ENCODE results near the gene PRDM8.

Gene PRDM8

DNA sequence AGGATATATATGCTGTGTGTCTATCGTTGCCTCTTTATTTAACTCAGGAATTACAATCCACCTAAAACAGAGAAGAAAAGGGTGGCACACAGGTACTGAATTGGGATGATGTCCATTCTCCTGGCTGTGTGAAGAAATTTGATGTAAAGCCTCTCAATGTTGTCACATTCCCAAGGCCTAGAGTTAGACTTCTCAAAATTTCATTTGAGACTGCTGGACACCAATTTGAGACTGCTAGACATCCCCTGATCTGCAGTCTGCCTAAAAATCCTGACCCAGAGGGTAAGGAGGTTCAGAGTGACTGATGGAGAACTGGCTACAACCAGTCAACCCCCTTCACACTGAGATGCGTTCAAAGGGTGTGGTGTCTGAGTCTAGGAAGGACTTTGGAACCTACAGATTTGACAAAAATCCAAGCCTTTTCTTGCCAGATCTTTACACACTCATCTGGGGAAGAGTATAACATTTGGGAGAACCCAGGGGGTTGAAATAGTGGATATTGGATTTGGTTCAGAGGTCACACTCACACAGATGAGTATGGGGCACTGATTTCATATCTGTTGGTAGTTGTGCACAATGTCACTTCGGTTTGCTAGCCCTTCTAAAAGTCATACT lies 4.9 kb upstream of the PRDM8 start:
- Histone ChIP-seq H3K4me3 (ENCODE audit: low read depth, low read length) (no peak overlapping the region), H3K36me3 (ENCODE audit: control insufficient read depth in 2 of 2, insufficient read depth in 1 of 2, low read length in 2 of 2) (no peaks in the 10 kb centered on the region), H3K4me1 (ENCODE audit: control insufficient read depth, insufficient read depth, low read length) (peaks cover 4% of the 10 kb centered on the region; the same call in 1 of the 2 replicates), H3K9me3 (ENCODE audit: control insufficient read depth, insufficient read depth, low read depth, low read length) (no peaks in the 10 kb centered on the region), H3K27ac (ENCODE audit: extremely low read depth, low read depth, low read length) (no peak overlapping the region)
- POLR2A ChIA-PET: no interaction called here
- CTCF ChIA-PET: no interaction called here
- no peak for TF ChIP-seq ZNF121 (tag by site-specific recombination; IDR thresholded peaks at IDR 0.05)
- no peak for TF ChIP-seq ZNF354C (tag by site-specific recombination; IDR thresholded peaks at IDR 0.05; ENCODE audit: borderline replicate concordance, low read depth)
- TF ChIP-seq ZNF48 (tag by site-specific recombination; IDR thresholded peaks at IDR 0.05): no peak
- no peak for TF ChIP-seq ZNF548 (tag by site-specific recombination; IDR thresholded peaks at IDR 0.05)
- TF ChIP-seq ZNF174 (tag by site-specific recombination; IDR thresholded peaks at IDR 0.05): no peak
- no peak for TF ChIP-seq ZNF747 (tag by site-specific recombination; IDR thresholded peaks at IDR 0.05)
- TF ChIP-seq ZNF707 (tag by site-specific recombination; IDR thresholded peaks at IDR 0.05): no peak
- TF ChIP-seq ZNF157 (tag by site-specific recombination; IDR thresholded peaks at IDR 0.05): no peak
- TF ChIP-seq ZNF112 (tag by site-specific recombination; IDR thresholded peaks at IDR 0.05): no peak

DNA sequence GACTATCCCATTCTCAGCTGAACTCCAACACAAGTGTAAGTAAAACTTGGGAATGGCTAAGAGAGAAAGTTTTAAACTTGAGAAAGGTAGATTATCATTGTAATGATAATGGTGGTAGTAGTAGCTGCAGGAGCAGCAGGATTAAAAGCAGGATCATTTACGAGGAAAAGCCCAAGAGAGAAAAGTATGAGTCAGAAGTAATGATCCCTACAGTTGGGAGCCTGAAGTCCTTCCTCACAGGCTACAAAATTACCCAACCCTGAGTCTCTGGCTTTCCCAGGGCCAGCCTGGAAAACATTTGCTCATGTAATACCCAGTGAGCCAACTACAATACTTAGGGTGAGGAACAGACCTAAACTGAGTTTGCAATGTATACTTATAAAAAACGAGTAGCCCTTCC lies 4.4 kb upstream of the PRDM8 start:
- CTCF ChIA-PET: no interaction called here
- TF ChIP-seq ZXDB (tag by site-specific recombination; IDR thresholded peaks at IDR 0.05) (no peak), ZBTB20 (tag by site-specific recombination; IDR thresholded peaks at IDR 0.05) (0 out of 2 replicates have a peak, but pooled peaks have one; percentile 36), OSR2 (tag by site-specific recombination; IDR thresholded peaks at IDR 0.05) (peak; percentile 73), TRIM28 (IDR thresholded peaks at IDR 0.05; ENCODE audit: borderline replicate concordance, low read length) (peak; percentile 17; the same call in 1 of the 2 replicates), ZNF600 (tag by site-specific recombination; IDR thresholded peaks at IDR 0.05) (peak; percentile 55), ZNF335 (tag by site-specific recombination; conservative IDR thresholded peaks at IDR 0.05) (peak; percentile 47), EGR2 (tag by site-specific recombination; IDR thresholded peaks at IDR 0.05; ENCODE audit: low read depth) (0 out of 2 replicates have a peak, but pooled peaks have one; percentile 35), PRDM1 (tag by site-specific recombination; IDR thresholded peaks at IDR 0.05) (peak; percentile 62), ZNF660 (tag by site-specific recombination; IDR thresholded peaks at IDR 0.05) (peak; percentile 37; the same call in 1 of the 2 replicates), KLF7 (tag by site-specific recombination; IDR thresholded peaks at IDR 0.05; ENCODE audit: borderline replicate concordance) (no peak)
- POLR2A ChIA-PET: no interaction called here
- Histone ChIP-seq H3K36me3 (ENCODE audit: control insufficient read depth in 2 of 2, insufficient read depth in 1 of 2, low read length in 2 of 2) (no peaks in the 10 kb centered on the region), H3K4me1 (ENCODE audit: control insufficient read depth, insufficient read depth, low read length) (peaks cover 4% of the 10 kb centered on the region; the same call in 1 of the 2 replicates), H3K4me3 (ENCODE audit: low read depth, low read length) (no peak overlapping the region), H3K27ac (ENCODE audit: extremely low read depth, low read depth, low read length) (no peak overlapping the region), H3K9me3 (ENCODE audit: control insufficient read depth, insufficient read depth, low read depth, low read length) (no peaks in the 10 kb centered on the region)

DNA sequence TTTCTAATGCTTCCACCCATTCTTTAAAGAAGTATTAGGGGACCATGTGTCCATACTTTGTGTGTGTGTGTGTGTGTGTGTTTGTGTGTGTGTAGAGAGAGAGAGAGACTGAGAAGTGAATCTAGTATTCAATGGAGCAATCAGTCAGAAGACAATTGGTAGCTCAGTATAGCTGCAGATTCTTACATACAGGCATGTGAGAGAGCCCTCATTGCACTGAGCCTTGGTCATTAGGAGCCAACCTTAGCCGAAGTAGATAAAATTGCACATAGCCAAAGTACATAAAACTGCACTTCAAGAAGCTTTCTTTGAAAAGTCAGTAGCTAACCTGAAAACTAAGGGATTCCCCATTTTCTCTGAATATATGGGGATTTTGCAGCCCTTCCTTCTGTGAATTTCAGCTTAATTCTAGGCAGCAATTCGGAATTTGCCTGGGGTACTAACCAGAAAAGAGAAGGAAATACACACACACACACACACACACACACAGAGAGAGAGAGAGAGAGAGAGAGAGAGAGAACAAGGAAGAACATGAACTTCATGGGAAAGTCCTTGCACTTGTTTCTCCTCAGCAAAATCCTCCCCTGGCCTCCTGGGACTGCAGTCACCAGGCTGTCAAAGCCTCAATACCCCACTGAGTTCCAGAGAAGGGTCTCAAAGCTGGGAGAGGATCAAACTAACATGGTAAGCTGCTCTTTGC lies 1.7 kb upstream of the PRDM8 start:
- no peak overlapping the region for H3K4me3 ChIP-seq (ENCODE audit: low read depth, low read length)
- H3K4me1 ChIP-seq (ENCODE audit: control insufficient read depth, insufficient read depth, low read length): peaks cover 4% of the 10 kb centered on the region; the same call in 1 of the 2 replicates
- ChIA-PET POLR2A (no interaction called here), CTCF (interaction anchor here (0.6 to 1.3 kb wide), 3 partner anchors 13 to 266 kb away, joined by 3 to 5 read pairs (median 3); no protein-coding TSS in a partner anchor)
- H3K9me3 ChIP-seq (ENCODE audit: control insufficient read depth, insufficient read depth, low read depth, low read length): no peaks in the 10 kb centered on the region
- no peaks in the 10 kb centered on the region for H3K36me3 ChIP-seq (ENCODE audit: control insufficient read depth in 2 of 2, insufficient read depth in 1 of 2, low read length in 2 of 2)
- no peak overlapping the region; the same call in 1 of the 2 replicates for H3K27ac ChIP-seq (ENCODE audit: extremely low read depth, low read depth, low read length)
- TF ChIP-seq, protein P1, sequence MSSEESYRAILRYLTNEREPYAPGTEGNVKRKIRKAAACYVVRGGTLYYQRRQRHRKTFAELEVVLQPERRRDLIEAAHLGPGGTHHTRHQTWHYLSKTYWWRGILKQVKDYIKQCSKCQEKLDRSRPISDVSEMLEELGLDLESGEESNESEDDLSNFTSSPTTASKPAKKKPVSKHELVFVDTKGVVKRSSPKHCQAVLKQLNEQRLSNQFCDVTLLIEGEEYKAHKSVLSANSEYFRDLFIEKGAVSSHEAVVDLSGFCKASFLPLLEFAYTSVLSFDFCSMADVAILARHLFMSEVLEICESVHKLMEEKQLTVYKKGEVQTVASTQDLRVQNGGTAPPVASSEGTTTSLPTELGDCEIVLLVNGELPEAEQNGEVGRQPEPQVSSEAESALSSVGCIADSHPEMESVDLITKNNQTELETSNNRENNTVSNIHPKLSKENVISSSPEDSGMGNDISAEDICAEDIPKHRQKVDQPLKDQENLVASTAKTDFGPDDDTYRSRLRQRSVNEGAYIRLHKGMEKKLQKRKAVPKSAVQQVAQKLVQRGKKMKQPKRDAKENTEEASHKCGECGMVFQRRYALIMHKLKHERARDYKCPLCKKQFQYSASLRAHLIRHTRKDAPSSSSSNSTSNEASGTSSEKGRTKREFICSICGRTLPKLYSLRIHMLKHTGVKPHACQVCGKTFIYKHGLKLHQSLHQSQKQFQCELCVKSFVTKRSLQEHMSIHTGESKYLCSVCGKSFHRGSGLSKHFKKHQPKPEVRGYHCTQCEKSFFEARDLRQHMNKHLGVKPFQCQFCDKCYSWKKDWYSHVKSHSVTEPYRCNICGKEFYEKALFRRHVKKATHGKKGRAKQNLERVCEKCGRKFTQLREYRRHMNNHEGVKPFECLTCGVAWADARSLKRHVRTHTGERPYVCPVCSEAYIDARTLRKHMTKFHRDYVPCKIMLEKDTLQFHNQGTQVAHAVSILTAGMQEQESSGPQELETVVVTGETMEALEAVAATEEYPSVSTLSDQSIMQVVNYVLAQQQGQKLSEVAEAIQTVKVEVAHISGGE (tag by site-specific recombination; conservative IDR thresholded peaks at IDR 0.05; ENCODE audit: low read depth): no peak
- TF ChIP-seq ZNF175 (tag by site-specific recombination; IDR thresholded peaks at IDR 0.05) (no peak), ZNF596 (tag by site-specific recombination; IDR thresholded peaks at IDR 0.05) (peak; percentile 56; the same call in 1 of the 2 replicates)
- TF ChIP-seq, protein P2, sequence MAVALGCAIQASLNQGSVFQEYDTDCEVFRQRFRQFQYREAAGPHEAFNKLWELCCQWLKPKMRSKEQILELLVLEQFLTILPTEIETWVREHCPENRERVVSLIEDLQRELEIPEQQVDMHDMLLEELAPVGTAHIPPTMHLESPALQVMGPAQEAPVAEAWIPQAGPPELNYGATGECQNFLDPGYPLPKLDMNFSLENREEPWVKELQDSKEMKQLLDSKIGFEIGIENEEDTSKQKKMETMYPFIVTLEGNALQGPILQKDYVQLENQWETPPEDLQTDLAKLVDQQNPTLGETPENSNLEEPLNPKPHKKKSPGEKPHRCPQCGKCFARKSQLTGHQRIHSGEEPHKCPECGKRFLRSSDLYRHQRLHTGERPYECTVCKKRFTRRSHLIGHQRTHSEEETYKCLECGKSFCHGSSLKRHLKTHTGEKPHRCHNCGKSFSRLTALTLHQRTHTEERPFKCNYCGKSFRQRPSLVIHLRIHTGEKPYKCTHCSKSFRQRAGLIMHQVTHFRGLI (tag by site-specific recombination; IDR thresholded peaks at IDR 0.05): no peak
- TF ChIP-seq, protein P3, sequence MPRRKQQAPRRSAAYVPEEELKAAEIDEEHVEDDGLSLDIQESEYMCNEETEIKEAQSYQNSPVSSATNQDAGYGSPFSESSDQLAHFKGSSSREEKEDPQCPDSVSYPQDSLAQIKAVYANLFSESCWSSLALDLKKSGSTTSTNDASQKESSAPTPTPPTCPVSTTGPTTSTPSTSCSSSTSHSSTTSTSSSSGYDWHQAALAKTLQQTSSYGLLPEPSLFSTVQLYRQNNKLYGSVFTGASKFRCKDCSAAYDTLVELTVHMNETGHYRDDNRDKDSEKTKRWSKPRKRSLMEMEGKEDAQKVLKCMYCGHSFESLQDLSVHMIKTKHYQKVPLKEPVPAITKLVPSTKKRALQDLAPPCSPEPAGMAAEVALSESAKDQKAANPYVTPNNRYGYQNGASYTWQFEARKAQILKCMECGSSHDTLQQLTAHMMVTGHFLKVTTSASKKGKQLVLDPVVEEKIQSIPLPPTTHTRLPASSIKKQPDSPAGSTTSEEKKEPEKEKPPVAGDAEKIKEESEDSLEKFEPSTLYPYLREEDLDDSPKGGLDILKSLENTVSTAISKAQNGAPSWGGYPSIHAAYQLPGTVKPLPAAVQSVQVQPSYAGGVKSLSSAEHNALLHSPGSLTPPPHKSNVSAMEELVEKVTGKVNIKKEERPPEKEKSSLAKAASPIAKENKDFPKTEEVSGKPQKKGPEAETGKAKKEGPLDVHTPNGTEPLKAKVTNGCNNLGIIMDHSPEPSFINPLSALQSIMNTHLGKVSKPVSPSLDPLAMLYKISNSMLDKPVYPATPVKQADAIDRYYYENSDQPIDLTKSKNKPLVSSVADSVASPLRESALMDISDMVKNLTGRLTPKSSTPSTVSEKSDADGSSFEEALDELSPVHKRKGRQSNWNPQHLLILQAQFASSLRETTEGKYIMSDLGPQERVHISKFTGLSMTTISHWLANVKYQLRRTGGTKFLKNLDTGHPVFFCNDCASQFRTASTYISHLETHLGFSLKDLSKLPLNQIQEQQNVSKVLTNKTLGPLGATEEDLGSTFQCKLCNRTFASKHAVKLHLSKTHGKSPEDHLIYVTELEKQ (tag by site-specific recombination; IDR thresholded peaks at IDR 0.05; ENCODE audit: borderline replicate concordance): no peak
